Endodermal cell (in vitro differentiated cells): ENCODE measurements around the gene TMEM236. TPM values are rescaled to one million over a fixed set of nuclear protein-coding genes. Genes with fewer than 3 reads are reported as not detected.

Experiments used
- DNase-seq: peaks from one replicate; pipeline ENCODE4 v3.0.0-alpha.2; 2017
- H3K27ac ChIP-seq: 2 replicates; pipeline ENCODE4 v1.5.1; 2013; ENCODE audit warnings: mild to moderate bottlenecking, low read depth, low read length, moderate library complexity
- H3K27me3 ChIP-seq: 2 replicates; pipeline ENCODE4 v1.6.1; 2013; ENCODE audit warnings: mild to moderate bottlenecking, low read length, moderate library complexity; ENCODE audit not compliant: insufficient read depth, control insufficient read depth, poor library complexity, severe bottlenecking
- H3K36me3 ChIP-seq: 2 replicates; pipeline ENCODE4 v1.7.0; 2013; ENCODE audit warnings: mild to moderate bottlenecking, low read length, moderate library complexity; ENCODE audit not compliant: control insufficient read depth, insufficient read depth
- H3K4me1 ChIP-seq: one replicate; pipeline ENCODE4 v1.7.0; 2013; ENCODE audit warnings: low read length; ENCODE audit not compliant: control insufficient read depth, insufficient read depth
- H3K4me3 ChIP-seq: 2 replicates; pipeline ENCODE4 v1.5.1; 2013; ENCODE audit warnings: mild to moderate bottlenecking, low read length, moderate library complexity
- H3K9ac ChIP-seq: 2 replicates; pipeline ENCODE4 v1.6.1; 2013; ENCODE audit warnings: mild to moderate bottlenecking, low read length, moderate library complexity; ENCODE audit not compliant: poor library complexity, severe bottlenecking; ENCODE audit errors: extremely low read depth
- H3K9me3 ChIP-seq: 2 replicates; pipeline ENCODE4 v1.6.1; 2013; ENCODE audit warnings: mild to moderate bottlenecking, low read length, moderate library complexity; ENCODE audit not compliant: control insufficient read depth
- H3K27ac Mint-ChIP-seq: 2 replicates; pipeline ENCODE4 v1.8.0; 2020; ENCODE audit warnings: mixed read lengths
- H3K27me3 Mint-ChIP-seq: 2 replicates; pipeline ENCODE4 v1.8.0; 2021; ENCODE audit warnings: mild to moderate bottlenecking, mixed read lengths; ENCODE audit not compliant: insufficient read depth
- H3K36me3 Mint-ChIP-seq: 2 replicates; pipeline ENCODE4 v1.8.0; 2020; ENCODE audit warnings: low read depth, mixed read lengths
- H3K4me1 Mint-ChIP-seq: 2 replicates; pipeline ENCODE4 v1.8.0; 2020; ENCODE audit warnings: mixed read lengths
- H3K4me3 Mint-ChIP-seq: 2 replicates; pipeline ENCODE4 v1.8.0; 2020; ENCODE audit warnings: mild to moderate bottlenecking, moderate library complexity, mixed read lengths
- H3K9me3 Mint-ChIP-seq: 2 replicates; pipeline ENCODE4 v1.8.0; 2020; ENCODE audit warnings: mild to moderate bottlenecking, mixed read lengths
- WGBS, 2 experiments: methylation state at CpG; one replicate each; pipeline versions ENCODE4 v1.1.5 to v1.1.7; 2013; ENCODE audit warnings: missing lambda C conversion rate in 2 of 2, mixed read lengths in 1 of 2; ENCODE audit not compliant: insufficient coverage in 1 of 2, insufficient read length in 1 of 2; 5-methylcytosine and 5-hydroxymethylcytosine counted together
- total RNA-seq, 2 donors: library from RNA; stranded (reverse); fragmentation: NEBNext Ultra II Directional in 1 of 2; extraction: Animal tissue kit (Norgen Biotek cat#: 25700) in 1 of 2; gene quantifications; 2 replicates in 1 of 2; 3 replicates in 1 of 2; pipeline ENCODE4 v1.2.1, GENCODE V29; 2021
- TF ChIP-seq, protein P1 (sequence below): fragments of 200-600 bp; sonication (generic); conservative IDR thresholded peaks from 2 replicates; pipeline ENCODE4 v1.5.0; 2021; ENCODE audit warnings: antibody characterized with exemption, mild to moderate bottlenecking

Gene TMEM236
- total RNA-seq, 2 donors from 2014 or later = 0.04 TPM; not detected in 1

- H3K4me1 Mint-ChIP-seq = no peaks in the 10 kb centered on the region
- Histone ChIP-seq H3K27me3 (no peaks in the 10 kb centered on the region), H3K9ac (no peak overlapping the region), H3K4me1 (no peaks in the 10 kb centered on the region), H3K4me3 (no peak overlapping the region), H3K27ac (no peak overlapping the region), H3K36me3 (no peaks in the 10 kb centered on the region), H3K9me3 (no peaks in the 10 kb centered on the region)
- no peak overlapping the region for H3K4me3 Mint-ChIP-seq
- H3K9me3 Mint-ChIP-seq = no peaks in the 10 kb centered on the region
- H3K36me3 Mint-ChIP-seq = no peaks in the 10 kb centered on the region
- no peak for DNase-seq
- H3K27me3 Mint-ChIP-seq = peaks cover 36% of the 10 kb centered on the region
- TF ChIP-seq, protein P1, sequence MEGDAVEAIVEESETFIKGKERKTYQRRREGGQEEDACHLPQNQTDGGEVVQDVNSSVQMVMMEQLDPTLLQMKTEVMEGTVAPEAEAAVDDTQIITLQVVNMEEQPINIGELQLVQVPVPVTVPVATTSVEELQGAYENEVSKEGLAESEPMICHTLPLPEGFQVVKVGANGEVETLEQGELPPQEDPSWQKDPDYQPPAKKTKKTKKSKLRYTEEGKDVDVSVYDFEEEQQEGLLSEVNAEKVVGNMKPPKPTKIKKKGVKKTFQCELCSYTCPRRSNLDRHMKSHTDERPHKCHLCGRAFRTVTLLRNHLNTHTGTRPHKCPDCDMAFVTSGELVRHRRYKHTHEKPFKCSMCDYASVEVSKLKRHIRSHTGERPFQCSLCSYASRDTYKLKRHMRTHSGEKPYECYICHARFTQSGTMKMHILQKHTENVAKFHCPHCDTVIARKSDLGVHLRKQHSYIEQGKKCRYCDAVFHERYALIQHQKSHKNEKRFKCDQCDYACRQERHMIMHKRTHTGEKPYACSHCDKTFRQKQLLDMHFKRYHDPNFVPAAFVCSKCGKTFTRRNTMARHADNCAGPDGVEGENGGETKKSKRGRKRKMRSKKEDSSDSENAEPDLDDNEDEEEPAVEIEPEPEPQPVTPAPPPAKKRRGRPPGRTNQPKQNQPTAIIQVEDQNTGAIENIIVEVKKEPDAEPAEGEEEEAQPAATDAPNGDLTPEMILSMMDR = no peak
- WGBS, 2 experiments = 96% methylated on average over 5 of the region's 5 CpGs
- H3K27ac Mint-ChIP-seq = no peak overlapping the region
Measured at GRCh38 chr10:17768496-17768895, 16.5 kb downstream of the TMEM236 start.

GRCh38 chr10:17768957-17769356 is 17.0 kb downstream of the TMEM236 start:
- Mint-ChIP-seq H3K27ac (no peak overlapping the region), H3K27me3 (peaks cover 31% of the 10 kb centered on the region), H3K36me3 (no peaks in the 10 kb centered on the region), H3K4me3 (no peak overlapping the region), H3K4me1 (no peaks in the 10 kb centered on the region), H3K9me3 (no peaks in the 10 kb centered on the region)
- Histone ChIP-seq H3K9me3 (no peaks in the 10 kb centered on the region), H3K27ac (no peak overlapping the region), H3K4me1 (no peaks in the 10 kb centered on the region), H3K9ac (no peak overlapping the region), H3K36me3 (no peaks in the 10 kb centered on the region), H3K4me3 (no peak overlapping the region), H3K27me3 (no peaks in the 10 kb centered on the region)
- TF ChIP-seq, protein P1 = no peak
- WGBS, 2 experiments = 85 to 93% methylated on average over 2 to 5 of the region's 5 CpGs
- DNase-seq = no peak

GRCh38 chr10:17771017-17771416 is 19.0 kb downstream of the TMEM236 start:
- H3K27me3 ChIP-seq = no peaks in the 10 kb centered on the region
- WGBS, 2 experiments = 90 to 94% methylated on average over 3 to 4 of the region's 4 CpGs
- peaks cover 10% of the 10 kb centered on the region for H3K27me3 Mint-ChIP-seq
- H3K9me3 Mint-ChIP-seq = no peaks in the 10 kb centered on the region
- DNase-seq = no peak
- H3K9ac ChIP-seq = no peak overlapping the region
- no peak overlapping the region for H3K27ac Mint-ChIP-seq
- H3K4me3 Mint-ChIP-seq = no peak overlapping the region
- no peaks in the 10 kb centered on the region for H3K4me1 Mint-ChIP-seq
- H3K4me3 ChIP-seq = no peak overlapping the region
- H3K36me3 Mint-ChIP-seq = no peaks in the 10 kb centered on the region
- no peaks in the 10 kb centered on the region for H3K36me3 ChIP-seq
- no peaks in the 10 kb centered on the region for H3K9me3 ChIP-seq
- H3K27ac ChIP-seq = no peak overlapping the region
- H3K4me1 ChIP-seq = no peaks in the 10 kb centered on the region
- TF ChIP-seq, protein P1 = no peak
